T-helper 1 cell treated with Interleukin-12 subunit alpha and Interleukin-12 subunit beta and Interleukin-4 antibody, amounts not matched to agents 30 ng/mL and 1 ng/mL, for 36 hours (primary cell): ENCODE measurements around the gene BAHD1. TPM values are rescaled to one million over a fixed set of nuclear protein-coding genes. Genes with fewer than 3 reads are reported as not detected.

Source experiments
- intact Hi-C: fragments of 100-400 bp; cut with micrococcal nuclease; formaldehyde crosslinking; loops from one replicate; pipeline ENCODE4 v1.15.1; 2024
- total RNA-seq: library from RNA; stranded (reverse); gene quantifications from 2 replicates; pipeline ENCODE4 v1.2.3, GENCODE V29; 2022

The BAHD1 gene
- total RNA-seq, 1 donor from 2014 or later: 25.4 TPM

- intact Hi-C loops: loop anchor here (1.0 to 5.0 kb wide), 2 partner anchors 29 to 280 kb away; partner anchors contain the start of gene BUB1B
Measured at GRCh38 chr15:40441565-40442531, 1.1 kb downstream of the BAHD1 start.

- intact Hi-C loops: loop anchor here (5.0 kb wide), 1 partner anchor 281 kb away; the partner anchor contains the start of gene BUB1B
Measured at GRCh38 chr15:40443255-40443654, 2.5 kb downstream of the BAHD1 start.

- intact Hi-C loops: loop anchor here (5.0 kb wide), 1 partner anchor 282 kb away; the partner anchor contains the start of gene BUB1B
Measured at GRCh38 chr15:40443846-40444245, 3.1 kb downstream of the BAHD1 start.

GRCh38 chr15:40444736-40445135 is 4.0 kb downstream of the BAHD1 start:
- intact Hi-C loops: loop anchor here (5.0 kb wide), 1 partner anchor 282 kb away; the partner anchor contains the start of gene BUB1B

GRCh38 chr15:40445421-40445922 is 4.7 kb downstream of the BAHD1 start:
- intact Hi-C loops: no loop called here

GRCh38 chr15:40446144-40446543 is 5.4 kb downstream of the BAHD1 start:
- intact Hi-C loops: no loop called here

GRCh38 chr15:40448354-40448753 is 7.6 kb downstream of the BAHD1 start:
- intact Hi-C loops: no loop called here

- intact Hi-C loops: no loop called here
Measured at GRCh38 chr15:40449275-40449674, 8.5 kb downstream of the BAHD1 start.

- intact Hi-C loops: no loop called here
Measured at GRCh38 chr15:40450047-40450446, 9.3 kb downstream of the BAHD1 start.

- intact Hi-C loops: no loop called here
Measured at GRCh38 chr15:40451527-40452158, 10.9 kb downstream of the BAHD1 start.

- intact Hi-C loops: no loop called here
Measured at GRCh38 chr15:40452296-40453090, 11.7 kb downstream of the BAHD1 start.

- intact Hi-C loops: loop anchor here (1.0 to 2.0 kb wide), 2 partner anchors 14 to 17 kb away; partner anchors contain the start of genes BAHD1 and CHST14
Measured at GRCh38 chr15:40453941-40454340, 13.2 kb downstream of the BAHD1 start.

GRCh38 chr15:40454904-40455391 is 14.2 kb downstream of the BAHD1 start:
- intact Hi-C loops: loop anchor here (1.0 to 2.0 kb wide), 2 partner anchors 15 to 16 kb away; partner anchors contain the start of genes BAHD1 and CHST14

- intact Hi-C loops: no loop called here
Measured at GRCh38 chr15:40456299-40456712, 15.6 kb downstream of the BAHD1 start.

GRCh38 chr15:40456738-40457137 is 16.0 kb downstream of the BAHD1 start:
- intact Hi-C loops: no loop called here

GRCh38 chr15:40458495-40459371 is 18.0 kb downstream of the BAHD1 start:
- intact Hi-C loops: no loop called here

- intact Hi-C loops: no loop called here
Measured at GRCh38 chr15:40459391-40460015, 18.8 kb downstream of the BAHD1 start.

- intact Hi-C loops: no loop called here
Measured at GRCh38 chr15:40460404-40460803, 19.7 kb downstream of the BAHD1 start.

GRCh38 chr15:40461958-40462357 is 21.2 kb downstream of the BAHD1 start:
- intact Hi-C loops: no loop called here
